Measurements from ENCODE around the gene RAP1GDS1. TPM values are rescaled to one million over a fixed set of nuclear protein-coding genes. Genes with fewer than 3 reads are reported as not detected.

RAP1GDS1 gene
- total and polyA plus RNA-seq, 8 donors = 30.7 to 49.1 (median 35.3) TPM

- H3K27me3 ChIP-seq = no peaks in the 10 kb centered on the region
- ATAC-seq (no peak), DNase-seq (no peak)
- TF ChIP-seq CTCF (IDR thresholded peaks at IDR 0.05) = no peak
- no peak overlapping the region for H3K4me3 ChIP-seq
- no peaks in the 10 kb centered on the region for H3K36me3 ChIP-seq
- no peaks in the 10 kb centered on the region for H3K4me1 ChIP-seq
- H3K27ac ChIP-seq = no peak overlapping the region
- H3K9me3 ChIP-seq = no peaks in the 10 kb centered on the region
- intact Hi-C loops (cut with DNase I) = no loop called here
These were observed 29.0 kb upstream of the RAP1GDS1 start for GRCh38 chr4:98232202-98232601.

GRCh38 chr4:98237204-98237603, 24.0 kb upstream of the RAP1GDS1 start:
- Histone ChIP-seq H3K36me3 (no peaks in the 10 kb centered on the region), H3K4me3 (no peak overlapping the region), H3K27ac (no peak overlapping the region), H3K4me1 (no peaks in the 10 kb centered on the region), H3K27me3 (no peaks in the 10 kb centered on the region), H3K9me3 (no peaks in the 10 kb centered on the region)
- intact Hi-C loops (cut with DNase I) = no loop called here
- no peak for ATAC-seq
- DNase-seq = no peak
- TF ChIP-seq CTCF (IDR thresholded peaks at IDR 0.05) = no peak

- DNase-seq (no peak), ATAC-seq (no peak)
- Histone ChIP-seq H3K4me3 (no peak overlapping the region), H3K27me3 (no peaks in the 10 kb centered on the region), H3K9me3 (no peaks in the 10 kb centered on the region), H3K36me3 (no peaks in the 10 kb centered on the region), H3K4me1 (no peaks in the 10 kb centered on the region), H3K27ac (no peak overlapping the region)
- TF ChIP-seq CTCF (IDR thresholded peaks at IDR 0.05) = no peak
- intact Hi-C loops (cut with DNase I) = no loop called here
These were observed 19.1 kb upstream of the RAP1GDS1 start for GRCh38 chr4:98242063-98242462.

GRCh38 chr4:98242538-98242937, 18.6 kb upstream of the RAP1GDS1 start:
- Histone ChIP-seq H3K4me1 (no peaks in the 10 kb centered on the region), H3K27ac (no peak overlapping the region), H3K36me3 (no peaks in the 10 kb centered on the region), H3K27me3 (no peaks in the 10 kb centered on the region), H3K4me3 (no peak overlapping the region), H3K9me3 (no peaks in the 10 kb centered on the region)
- DNase-seq (no peak), ATAC-seq (no peak)
- TF ChIP-seq CTCF (IDR thresholded peaks at IDR 0.05) = no peak
- intact Hi-C loops (cut with DNase I) = no loop called here

GRCh38 chr4:98245226-98245625, 16.0 kb upstream of the RAP1GDS1 start:
- Histone ChIP-seq H3K4me1 (no peaks in the 10 kb centered on the region), H3K27ac (no peak overlapping the region), H3K4me3 (no peak overlapping the region), H3K27me3 (no peaks in the 10 kb centered on the region), H3K9me3 (no peaks in the 10 kb centered on the region), H3K36me3 (no peaks in the 10 kb centered on the region)
- DNase-seq (no peak), ATAC-seq (no peak)
- intact Hi-C loops (cut with DNase I) = no loop called here
- no peak for TF ChIP-seq CTCF (IDR thresholded peaks at IDR 0.05)
